CD1c-positive myeloid dendritic cell (primary cell): ENCODE results near the gene DGKB.

ENCODE experiments used
- DNase-seq: peaks from one replicate; pipeline ENCODE4 v3.0.0-alpha.2; 2016; ENCODE audit errors: extremely low spot score

DGKB gene

DNA sequence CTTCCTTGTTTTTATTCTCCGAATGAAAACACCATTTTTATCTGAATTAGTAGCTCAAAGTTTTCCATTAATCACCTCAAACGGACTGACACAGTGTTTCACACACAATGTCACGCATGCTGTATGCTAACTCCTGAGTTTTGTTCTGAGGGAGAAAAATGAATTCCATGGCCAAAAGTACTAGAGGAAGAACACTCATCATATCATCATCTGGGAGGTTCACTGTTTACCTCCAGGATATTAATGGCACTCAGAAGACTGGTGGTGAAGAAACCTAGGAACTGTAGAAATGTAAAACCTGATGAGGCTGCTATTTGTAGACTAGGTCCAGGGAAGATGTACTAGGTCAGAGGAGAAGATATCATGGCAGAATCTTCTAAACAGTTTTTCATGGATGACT lies 517.5 kb downstream of the DGKB start:
- no peak for DNase-seq

DNA sequence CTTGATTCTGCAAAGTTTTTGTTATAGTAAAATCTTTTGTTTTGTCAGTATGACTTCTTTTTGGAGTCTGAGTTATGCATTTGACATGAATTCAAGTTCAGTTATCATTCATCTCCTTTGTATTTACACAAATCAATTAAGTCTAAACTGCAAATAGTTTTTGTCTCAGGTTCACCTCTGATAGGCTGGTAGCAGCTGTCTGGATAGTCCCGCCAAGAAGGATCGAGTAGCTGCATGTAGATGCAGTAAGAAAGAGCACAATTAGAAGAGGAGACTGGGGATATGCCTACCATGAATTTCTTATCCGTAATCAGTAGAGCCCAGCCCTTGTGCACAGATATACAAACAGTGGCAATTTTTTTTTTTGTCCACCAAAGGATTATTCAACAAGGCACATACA lies 520.6 kb downstream of the DGKB start:
- no peak for DNase-seq

DNA sequence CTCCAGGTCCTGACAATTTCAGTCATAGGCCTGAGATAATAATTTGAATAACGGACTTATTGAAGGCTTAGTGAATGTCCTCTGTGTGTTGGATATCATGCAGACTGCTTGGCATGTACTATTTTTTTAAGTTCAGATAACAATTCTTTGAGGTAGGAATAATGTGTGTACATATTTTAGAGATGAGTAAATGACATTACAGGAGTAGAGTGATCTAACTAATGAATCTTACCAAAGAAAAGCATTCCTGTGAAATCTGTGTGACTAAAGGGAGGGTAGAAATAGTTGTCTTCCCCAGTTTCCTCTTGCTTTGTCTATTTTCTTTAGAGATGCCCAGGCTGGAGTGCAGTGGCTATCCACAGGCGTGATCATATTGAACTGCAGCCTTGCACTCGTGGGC lies 521.2 kb downstream of the DGKB start:
- no peak for DNase-seq

DNA sequence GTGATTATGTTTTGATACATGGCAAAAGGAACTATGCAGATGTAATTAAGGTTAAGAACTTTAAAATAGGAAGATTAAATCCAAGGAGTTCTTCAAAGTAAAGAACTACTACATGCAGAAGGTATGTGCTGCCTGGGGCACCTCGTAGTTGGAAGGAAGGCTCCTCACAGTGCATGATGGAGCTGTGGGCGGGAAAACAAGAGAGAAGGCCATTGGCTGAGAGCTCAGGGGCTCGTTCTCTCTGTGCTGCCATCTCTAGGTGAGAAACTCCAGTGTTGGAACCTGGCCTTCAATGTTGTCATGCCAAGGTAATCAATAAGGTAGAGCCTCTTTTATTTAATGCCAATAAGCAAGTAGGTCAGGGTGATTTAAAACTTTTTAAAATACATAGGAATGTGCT lies 521.7 kb downstream of the DGKB start:
- no peak for DNase-seq

DNA sequence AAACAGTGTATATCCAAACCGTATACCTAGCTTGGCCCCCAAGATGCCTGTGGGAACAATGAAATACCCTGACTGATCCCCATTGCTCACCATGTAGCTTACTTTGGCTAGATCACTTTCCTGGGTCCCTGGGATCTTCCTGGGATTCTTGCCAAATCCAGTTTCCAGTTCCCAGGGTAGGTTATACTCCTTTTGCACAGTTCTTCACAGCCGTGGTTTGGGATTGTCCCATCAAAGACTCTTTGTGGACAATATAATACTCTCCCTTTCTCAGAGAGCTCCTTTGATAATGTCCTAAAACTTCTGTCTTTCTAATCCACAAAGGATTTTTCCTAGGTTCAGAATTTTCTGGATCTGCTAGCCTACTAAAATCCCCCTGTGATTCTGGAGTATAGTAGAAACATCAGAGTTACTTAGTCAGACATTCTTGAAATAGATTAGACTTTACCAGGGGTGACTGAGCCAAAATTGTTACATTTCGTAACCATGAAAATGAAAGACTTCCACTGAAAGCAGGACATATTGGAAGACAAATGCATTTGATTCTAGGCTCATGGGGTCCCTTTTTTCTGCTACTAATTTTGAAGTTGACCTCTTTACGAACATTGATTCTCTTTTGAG lies 524.8 kb downstream of the DGKB start:
- no peak for DNase-seq

DNA sequence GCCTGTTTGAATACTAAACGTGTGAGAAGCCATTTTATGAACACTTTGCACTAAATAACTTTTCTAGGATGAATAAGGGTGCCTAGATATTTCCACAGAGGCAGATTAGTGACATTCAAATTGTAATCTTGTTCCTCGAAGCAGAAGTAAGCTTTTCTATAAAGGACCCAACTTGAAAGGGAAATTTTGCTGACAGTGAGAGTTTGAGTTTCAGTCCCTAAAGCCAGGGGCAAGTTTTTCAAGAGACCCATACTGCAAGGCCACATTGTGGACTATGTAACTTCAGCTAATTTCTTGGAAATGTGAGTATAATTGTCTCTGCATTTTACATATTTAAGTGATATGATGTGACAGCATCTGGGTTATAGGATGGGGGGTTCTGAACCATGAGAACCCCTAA lies 525.8 kb downstream of the DGKB start:
- DNase-seq, result no peak

DNA sequence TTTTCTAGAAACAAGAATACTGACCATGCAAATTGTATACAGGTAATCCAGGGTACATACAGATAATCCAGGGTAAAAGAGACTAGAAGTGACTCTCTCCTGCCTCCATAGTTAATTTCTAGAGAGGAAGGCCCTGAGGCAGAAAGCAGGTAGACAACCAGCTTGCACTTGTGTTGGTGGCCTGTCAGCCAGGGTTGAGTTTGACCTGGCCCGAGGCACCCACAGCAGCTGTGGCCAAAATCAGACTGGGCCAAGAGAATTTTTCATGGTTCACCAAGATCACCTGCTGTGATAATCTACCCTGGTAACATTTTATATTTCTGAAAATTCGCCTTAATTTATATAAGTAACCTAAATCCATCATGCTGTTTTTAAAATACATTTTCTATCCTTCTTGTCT lies 526.6 kb downstream of the DGKB start:
- no peak for DNase-seq

DNA sequence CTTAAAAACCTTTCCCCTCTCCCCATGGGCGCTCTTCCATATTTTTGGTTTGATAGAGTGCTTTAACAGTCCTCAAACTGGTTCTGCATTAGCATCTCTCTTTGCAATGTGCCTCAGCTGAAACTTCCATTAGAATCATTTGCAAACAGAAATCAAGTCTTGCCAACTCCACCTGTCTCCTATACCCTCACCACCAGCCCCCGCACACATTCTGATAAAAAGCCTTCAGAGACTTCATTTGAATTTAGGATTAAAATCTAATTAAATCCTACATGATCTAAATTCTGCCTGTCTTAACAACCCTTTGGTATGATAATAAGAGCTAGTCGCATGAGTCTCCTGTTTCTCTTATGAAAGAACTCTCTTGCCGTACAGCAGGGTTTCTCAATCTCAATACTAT lies 528.2 kb downstream of the DGKB start:
- DNase-seq, result no peak

DNA sequence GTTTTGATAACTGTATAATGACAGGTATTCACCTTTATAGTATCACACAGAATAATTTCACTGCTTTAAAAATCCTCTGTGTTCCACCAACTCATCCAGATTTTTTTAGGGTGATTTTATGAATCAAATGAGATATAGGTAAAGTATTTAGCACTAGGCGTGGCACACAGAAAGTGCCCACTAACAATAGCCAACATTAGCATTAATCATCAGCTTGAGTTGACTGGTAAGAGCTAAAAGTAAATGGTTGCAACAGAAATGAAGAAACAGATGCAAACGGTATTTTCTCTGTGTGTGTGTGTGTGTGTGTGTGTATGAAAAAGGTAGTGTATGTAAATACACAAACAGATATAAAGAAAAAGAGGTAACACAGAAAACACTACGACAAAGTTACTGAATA lies 534.3 kb downstream of the DGKB start:
- no peak for DNase-seq

DNA sequence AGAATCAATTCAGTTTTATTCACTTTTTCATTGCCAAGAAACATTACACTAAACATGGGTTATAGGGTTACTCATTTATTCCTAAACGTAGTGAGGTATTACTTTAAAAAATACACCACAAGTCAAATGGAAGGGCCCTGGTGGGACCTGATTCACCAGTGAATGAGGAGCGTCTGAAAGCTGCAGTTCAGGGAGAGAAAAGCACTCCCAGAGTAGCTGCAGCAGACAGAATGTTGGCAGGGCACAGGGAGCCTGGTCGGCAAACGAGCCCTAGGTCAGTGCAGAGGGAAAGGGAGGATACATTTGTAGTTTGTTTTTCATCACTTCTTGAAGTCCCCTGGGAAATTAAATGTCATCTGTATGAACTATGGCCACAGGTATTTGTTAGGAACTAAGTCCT lies 551.4 kb downstream of the DGKB start:
- no peak for DNase-seq

DNA sequence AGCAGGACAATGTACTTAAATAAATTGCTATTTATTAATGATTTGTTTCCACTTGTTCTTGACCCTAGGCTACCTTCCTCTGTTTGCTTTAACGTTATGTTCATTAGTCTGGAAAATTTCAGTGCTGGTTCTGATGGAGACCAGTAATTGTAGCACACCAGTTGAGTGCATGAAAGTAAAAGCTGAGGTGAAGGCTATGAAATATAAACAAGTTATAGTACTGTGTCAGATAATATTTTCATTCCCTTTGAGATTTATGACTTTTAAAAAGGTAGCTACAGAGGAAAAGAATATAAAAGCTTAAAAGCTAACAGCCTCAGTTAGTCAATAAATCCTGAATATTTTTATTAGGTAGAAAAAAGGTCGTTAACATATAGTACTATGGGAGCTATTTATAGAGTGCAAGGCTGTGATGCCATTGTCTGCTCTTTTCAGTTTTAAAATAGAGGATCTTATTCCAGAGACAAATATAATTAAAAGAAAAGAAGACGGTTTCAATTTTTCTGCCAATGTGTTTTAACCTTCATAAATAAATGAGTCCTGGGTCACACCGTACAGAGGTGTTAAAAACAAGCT lies 561.3 kb downstream of the DGKB start:
- DNase-seq, result no peak

DNA sequence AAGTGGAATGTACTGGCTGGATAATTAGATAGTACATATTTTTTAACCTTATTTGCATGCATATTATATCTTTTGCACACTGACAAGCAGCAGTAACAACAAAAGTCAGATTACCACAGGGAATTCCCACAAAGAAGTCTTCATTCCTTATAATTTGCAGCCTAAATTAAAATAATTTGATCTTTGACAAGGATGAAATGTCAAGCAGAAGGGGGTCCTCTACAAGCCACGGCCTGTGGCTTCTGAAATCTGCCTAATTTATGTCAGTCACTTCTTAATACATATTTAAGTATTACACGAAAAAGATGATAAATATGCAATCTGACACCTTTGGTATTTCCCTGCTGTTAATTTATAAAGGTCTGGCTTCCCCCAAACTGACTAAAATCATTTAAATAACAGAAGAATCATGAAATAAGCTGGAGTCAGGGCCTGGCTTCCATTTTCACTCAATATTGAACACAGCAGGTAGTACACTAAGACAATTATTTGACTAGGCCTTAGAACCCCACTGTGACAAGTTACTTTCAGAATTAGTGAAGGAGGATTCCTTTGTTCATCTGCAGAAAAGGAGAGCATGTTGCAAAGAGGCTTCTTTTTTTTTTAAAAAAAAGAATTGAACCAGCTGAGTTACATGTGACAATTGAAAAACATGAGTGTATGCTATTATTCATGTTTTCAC lies 562.0 kb downstream of the DGKB start:
- DNase-seq, result no peak

DNA sequence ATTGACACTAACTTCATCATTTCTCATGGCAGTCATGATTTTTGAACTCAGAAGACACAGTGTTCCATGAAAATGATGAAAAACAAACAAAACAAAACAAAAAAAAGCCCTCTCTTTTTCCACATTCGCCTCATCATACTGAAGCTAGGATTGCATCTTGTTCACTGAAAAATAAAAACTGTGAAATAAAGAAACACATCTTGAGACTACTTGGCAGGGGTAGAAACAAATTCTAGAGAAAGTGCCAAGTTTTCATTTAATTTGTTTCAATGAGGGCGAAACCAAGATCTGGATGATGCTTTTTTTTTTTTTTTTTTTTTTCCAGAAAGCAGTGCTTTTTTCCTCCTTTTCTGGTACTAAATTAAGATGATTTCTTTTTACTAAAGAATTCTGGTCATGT lies 562.7 kb downstream of the DGKB start:
- DNase-seq, result no peak

DNA sequence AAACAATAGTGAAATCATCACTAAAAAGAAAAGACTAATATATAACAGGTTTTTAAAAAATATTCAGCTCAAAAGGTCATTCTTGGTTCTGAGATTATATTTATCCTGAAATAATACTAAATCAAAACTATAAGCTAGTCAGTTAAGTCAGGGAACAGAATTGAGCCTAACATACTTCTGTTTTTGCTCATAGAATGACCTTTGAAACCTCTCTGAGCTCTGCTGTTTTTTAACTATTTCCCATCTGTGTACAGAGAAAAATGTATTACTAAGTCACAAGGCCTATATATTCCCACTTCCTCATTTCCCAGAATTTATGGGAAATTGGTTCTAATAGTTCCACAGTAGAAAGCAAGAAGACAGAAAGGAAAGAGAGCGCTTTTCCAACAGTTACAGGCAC lies 566.3 kb downstream of the DGKB start:
- DNase-seq, result no peak

DNA sequence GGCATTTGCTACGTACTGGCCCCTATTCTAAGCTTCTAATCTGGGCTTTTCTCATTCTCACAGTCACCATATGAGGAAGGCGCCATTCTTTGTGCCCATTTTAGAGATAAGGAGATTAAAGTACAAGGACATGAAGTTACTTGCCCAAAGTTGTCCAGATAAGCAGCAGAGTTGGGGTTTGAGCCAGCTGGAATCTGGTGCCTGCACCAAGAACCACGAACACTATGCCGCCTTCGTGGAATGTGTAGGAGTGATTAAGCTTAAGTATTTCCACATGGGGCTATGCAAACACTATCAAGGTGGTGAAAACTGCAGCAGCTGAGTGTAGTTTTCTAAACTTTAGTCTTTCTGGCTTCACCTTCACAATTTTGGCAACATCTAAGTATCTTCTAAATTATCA lies 570.4 kb downstream of the DGKB start:
- no peak for DNase-seq

DNA sequence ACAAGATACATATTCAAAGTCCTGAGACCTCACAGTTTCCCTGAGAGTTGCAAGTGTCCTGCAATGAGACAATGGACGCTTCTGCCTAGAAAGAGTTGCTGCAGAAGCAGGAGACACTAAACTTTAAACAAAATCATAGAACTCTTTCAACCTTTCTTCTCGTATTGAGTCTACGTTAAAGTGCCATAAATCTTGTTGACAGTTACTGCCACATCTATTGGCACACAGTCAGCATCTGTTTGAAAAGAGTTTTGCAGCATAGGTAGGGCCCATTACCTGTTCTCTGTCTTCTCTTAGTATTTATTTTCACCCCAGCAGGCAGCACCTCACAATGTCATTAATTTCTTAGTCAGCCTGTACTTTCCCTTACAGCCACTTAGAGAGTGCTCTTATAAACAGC lies 577.8 kb downstream of the DGKB start:
- DNase-seq, result no peak

DNA sequence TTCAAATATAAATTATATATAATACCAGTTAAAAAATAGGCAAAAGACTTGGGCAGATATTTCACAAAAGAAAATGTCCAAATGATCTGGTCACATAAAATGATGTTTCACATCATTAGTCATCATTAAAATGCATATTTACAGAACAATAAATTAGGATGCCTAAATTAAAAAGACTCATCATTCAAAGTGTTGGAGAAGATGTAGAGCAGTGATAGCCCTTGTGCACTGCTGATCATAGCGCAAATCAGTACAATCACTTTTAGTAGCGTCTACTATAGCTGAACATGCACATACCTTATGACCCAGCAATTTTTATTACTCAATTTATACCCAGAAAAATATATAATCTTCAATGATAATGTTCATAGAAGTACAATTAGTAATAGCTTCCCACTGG lies 579.8 kb downstream of the DGKB start:
- DNase-seq, result no peak

DNA sequence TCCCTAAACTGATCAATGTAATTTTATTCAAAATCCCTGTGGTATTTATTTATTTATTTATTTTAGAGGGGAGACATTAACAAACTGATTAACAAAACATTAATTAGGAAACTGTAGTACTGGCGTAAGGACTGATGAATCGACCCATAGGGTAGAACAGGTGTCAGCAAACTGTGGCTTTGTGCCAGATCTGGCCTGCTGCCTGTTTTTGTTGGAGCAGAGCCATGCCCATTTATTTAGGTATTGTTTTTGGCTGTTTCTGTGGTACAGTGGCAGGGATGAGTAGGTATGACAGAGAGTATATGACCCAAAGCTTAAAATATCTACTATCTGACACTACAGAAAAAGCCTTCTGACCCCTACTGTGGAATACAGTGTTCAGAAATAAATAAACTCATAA lies 580.6 kb downstream of the DGKB start:
- DNase-seq, result no peak

DNA sequence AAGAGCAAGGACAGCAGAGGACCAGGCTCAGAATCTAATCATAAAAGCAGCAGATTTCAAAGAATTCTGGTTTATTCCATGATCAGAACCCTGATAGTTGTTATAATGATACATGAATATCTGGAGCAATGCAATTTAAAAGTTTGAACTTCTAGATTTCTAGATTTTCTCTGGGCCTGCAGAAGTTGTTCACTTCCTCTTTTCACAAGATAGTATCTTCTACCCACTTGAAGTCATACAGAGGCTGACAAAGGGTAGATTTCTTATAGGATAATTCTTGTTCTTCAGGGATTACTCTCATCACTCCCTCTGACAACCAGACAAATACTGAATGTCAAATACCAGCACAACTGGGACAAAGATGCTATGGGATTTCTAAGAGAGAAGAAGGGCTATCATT lies 593.1 kb downstream of the DGKB start:
- DNase-seq, result no peak

DNA sequence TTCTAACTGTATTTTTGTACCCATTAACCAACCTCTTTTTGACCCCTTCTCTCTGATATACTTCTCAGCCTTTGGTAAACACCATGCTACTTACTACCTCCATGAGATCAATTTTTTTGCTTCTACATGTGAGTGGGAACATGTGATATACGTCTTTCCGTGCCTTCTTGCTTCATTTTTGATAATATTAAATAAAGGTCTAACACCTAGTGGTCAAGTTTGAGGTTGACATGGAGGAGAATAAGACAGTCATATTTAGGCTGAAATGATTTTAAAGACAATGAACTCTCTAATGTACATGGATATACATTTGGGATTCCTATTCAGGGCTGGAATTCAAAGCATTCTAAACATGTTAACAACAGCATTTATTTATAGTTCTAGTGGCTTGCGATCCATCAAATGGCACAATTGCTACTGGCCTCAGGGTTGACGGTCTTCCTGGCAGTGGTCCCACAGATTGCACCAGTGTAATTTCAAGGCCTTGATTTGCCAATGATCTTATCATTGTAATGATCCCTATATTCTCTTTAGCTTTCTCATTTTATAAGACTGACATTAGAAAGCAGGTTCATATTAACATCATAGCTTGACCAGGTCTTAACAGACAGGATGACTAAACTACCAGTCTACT lies 597.2 kb downstream of the DGKB start:
- DNase-seq, result no peak

DNA sequence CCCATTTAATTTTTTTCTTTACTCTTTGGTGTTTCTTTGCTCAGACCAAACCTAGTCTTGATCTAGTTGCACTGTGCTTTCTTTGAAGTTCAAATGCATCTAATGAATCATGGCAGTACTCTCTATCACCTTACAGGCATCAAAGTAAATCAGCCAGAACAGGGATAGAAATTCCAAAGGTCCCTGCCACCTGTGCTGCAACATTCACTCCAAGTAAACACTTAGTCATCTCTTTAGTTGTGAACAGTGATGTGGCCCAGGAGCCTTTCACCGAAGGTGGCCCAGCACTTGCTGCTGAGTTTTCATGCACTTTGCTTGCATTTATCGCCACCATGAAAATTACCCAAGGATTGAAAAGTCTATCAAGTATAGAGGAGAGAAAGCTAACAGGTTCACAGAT lies 599.0 kb downstream of the DGKB start:
- no peak for DNase-seq

DNA sequence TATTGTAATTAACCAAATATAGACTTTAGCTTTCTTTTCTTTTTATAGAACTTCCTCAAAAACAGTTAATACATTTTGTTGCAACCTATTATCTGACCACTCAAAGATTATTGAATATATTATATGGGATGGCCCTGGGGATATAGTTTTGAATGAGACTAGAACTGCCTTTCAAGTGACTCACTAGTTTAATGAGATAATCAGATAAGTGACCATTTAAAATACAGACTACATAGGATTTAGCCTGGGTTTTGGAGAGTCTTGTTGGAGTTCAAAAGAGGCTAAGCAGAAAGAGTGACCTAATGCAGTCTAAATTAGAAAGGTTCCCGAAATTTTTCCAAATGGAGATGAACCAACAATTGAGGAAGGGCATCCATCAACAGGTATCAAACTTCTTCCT lies 607.9 kb downstream of the DGKB start:
- DNase-seq, result no peak

DNA sequence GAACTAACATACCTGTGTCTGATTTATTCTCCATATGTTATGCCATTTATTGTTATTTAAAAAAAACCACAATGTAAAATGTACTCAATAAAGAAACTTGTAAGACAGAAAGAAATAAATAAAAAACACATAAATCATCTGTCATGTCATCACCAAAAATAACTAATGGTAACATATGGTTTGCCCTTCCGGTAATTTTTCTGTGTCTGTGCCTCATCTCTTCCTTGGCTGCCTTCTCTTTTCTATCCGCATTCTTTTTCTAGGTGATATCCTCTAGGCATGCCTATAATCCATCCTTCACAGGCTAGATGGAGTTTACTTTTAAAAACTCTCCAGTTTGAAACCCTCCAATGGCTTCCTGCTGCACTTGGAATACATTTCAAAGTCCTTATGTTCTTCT lies 609.1 kb downstream of the DGKB start:
- DNase-seq, result no peak
